Neural progenitor cell (in vitro differentiated cells): ENCODE data around the gene MYPN. TPM values are rescaled to one million over a fixed set of nuclear protein-coding genes. Genes with fewer than 3 reads are reported as not detected.
A peak's percentile ranks its signal among the peaks of the same experiment; 100 is the strongest.
"Not testable (repeated sequence)": the region's sequence is repeated elsewhere in the genome, so short reads cannot be mapped to it uniquely, and the experiment has no call there.

Experiments
- DNase-seq: peaks from one replicate; pipeline ENCODE4 v3.0.0-alpha.2; 2016; ENCODE audit warnings: low spot score
- H2AFZ ChIP-seq: fragments of 200-600 bp; sonication (generic); replicated peaks from 2 replicates; pipeline ENCODE4 v1.6.1; 2016; ENCODE audit warnings: antibody characterized with exemption
- H3F3A ChIP-seq: fragments of 200-600 bp; sonication (generic); 2 replicates; pipeline ENCODE4 v1.6.1; 2016; ENCODE audit warnings: antibody characterized with exemption, low read depth
- H3K27ac ChIP-seq: fragments of 200-600 bp; sonication (generic); 2 replicates; pipeline ENCODE4 v1.5.1; 2016; ENCODE audit warnings: mild to moderate bottlenecking
- H3K27me3 ChIP-seq: fragments of 200-600 bp; sonication (generic); 2 replicates; pipeline ENCODE4 v1.6.1; 2016; ENCODE audit warnings: mild to moderate bottlenecking, moderate library complexity
- H3K36me3 ChIP-seq: fragments of 200-600 bp; sonication (generic); 2 replicates; pipeline ENCODE4 v1.5.1; 2016
- H3K4me1 ChIP-seq: fragments of 200-600 bp; sonication (generic); 2 replicates; pipeline ENCODE4 v1.6.1; 2016; ENCODE audit warnings: mixed run types
- H3K4me2 ChIP-seq: fragments of 200-600 bp; sonication (generic); 2 replicates; pipeline ENCODE4 v1.6.1; 2016
- H3K4me3 ChIP-seq: fragments of 200-600 bp; sonication (generic); 2 replicates; pipeline ENCODE4 v1.5.1; 2016
- H3K79me2 ChIP-seq: fragments of 200-600 bp; sonication (generic); 2 replicates; pipeline ENCODE4 v1.6.1; 2016; ENCODE audit warnings: low read depth
- H3K9ac ChIP-seq: fragments of 200-600 bp; sonication (generic); 2 replicates; pipeline ENCODE4 v1.6.1; 2016
- H3K9me3 ChIP-seq: fragments of 200-600 bp; sonication (generic); 2 replicates; pipeline ENCODE4 v1.5.1; 2016; ENCODE audit warnings: low read depth
- H4K20me1 ChIP-seq: fragments of 200-600 bp; sonication (generic); 2 replicates; pipeline ENCODE4 v1.6.1; 2016; ENCODE audit warnings: low read depth
- H3K27ac Mint-ChIP-seq: 3 replicates; pipeline ENCODE4 v1.8.0; 2021; ENCODE audit warnings: mixed read lengths
- H3K27me3 Mint-ChIP-seq: 2 replicates; pipeline ENCODE4 v1.8.0; 2022; ENCODE audit warnings: low read depth, mild to moderate bottlenecking, inconsistent platforms, moderate library complexity, mixed read lengths; ENCODE audit not compliant: insufficient read depth
- H3K36me3 Mint-ChIP-seq: 3 replicates; pipeline ENCODE4 v1.8.0; 2021; ENCODE audit warnings: mixed read lengths
- H3K4me1 Mint-ChIP-seq: 3 replicates; pipeline ENCODE4 v1.8.0; 2021; ENCODE audit warnings: mixed read lengths
- H3K4me3 Mint-ChIP-seq: 3 replicates; pipeline ENCODE4 v1.8.0; 2021; ENCODE audit warnings: mild to moderate bottlenecking, moderate library complexity, mixed read lengths
- H3K9me3 Mint-ChIP-seq: 3 replicates; pipeline ENCODE4 v1.8.0; 2020; ENCODE audit warnings: mixed read lengths
- CTCF ChIP-seq: fragments of 200-600 bp; sonication (generic); IDR thresholded peaks from 2 replicates; pipeline ENCODE4 v1.5.1; 2017; ENCODE audit warnings: antibody characterized with exemption, mild to moderate bottlenecking
- EZH2 ChIP-seq: fragments of 200-600 bp; sonication (generic); IDR thresholded peaks from 2 replicates; pipeline ENCODE4 v1.6.1; 2017; ENCODE audit warnings: antibody characterized with exemption, mild to moderate bottlenecking, moderate library complexity
- EZH2phosphoT487 ChIP-seq: fragments of 200-600 bp; sonication (generic); IDR thresholded peaks from 2 replicates; pipeline ENCODE4 v1.6.1; 2017; ENCODE audit warnings: antibody characterized with exemption
- total RNA-seq: library from RNA; depleted of rRNA; stranded (reverse); fragments of >200 nt; gene quantifications from 2 replicates; pipeline ENCODE4 v1.2.3, GENCODE V29; 2015; ENCODE audit warnings: low replicate concordance

Gene MYPN
- total RNA-seq, 1 donor from 2014 or later = not detected

GRCh38 chr10:68195776-68196175 lies 86.5 kb downstream of the MYPN start:
- not testable (repeated sequence) for H3K27ac Mint-ChIP-seq, H3K4me1 Mint-ChIP-seq, H3K27me3 ChIP-seq, H3K4me3 Mint-ChIP-seq, H3K4me2 ChIP-seq, H4K20me1 ChIP-seq, H2AFZ ChIP-seq, H3K79me2 ChIP-seq, H3K27ac ChIP-seq, H3K27me3 Mint-ChIP-seq, H3K36me3 Mint-ChIP-seq, H3K9me3 ChIP-seq, H3K4me1 ChIP-seq, H3F3A ChIP-seq, H3K9me3 Mint-ChIP-seq, H3K9ac ChIP-seq, H3K4me3 ChIP-seq, H3K36me3 ChIP-seq, DNase-seq

GRCh38 chr10:68196701-68197100 lies 87.4 kb downstream of the MYPN start:
- Mint-ChIP-seq H3K36me3 (no peaks in the 10 kb centered on the region), H3K9me3 (no peaks in the 10 kb centered on the region), H3K4me3 (no peak overlapping the region), H3K4me1 (no peaks in the 10 kb centered on the region), H3K27me3 (no peaks in the 10 kb centered on the region), H3K27ac (no peak overlapping the region)
- no peaks in the 10 kb centered on the region for H3K79me2 ChIP-seq
- no peak overlapping the region for H3K27ac ChIP-seq
- no peak overlapping the region for H3K4me3 ChIP-seq
- no peaks in the 10 kb centered on the region for H3K9me3 ChIP-seq
- TF ChIP-seq CTCF = no peak
- TF ChIP-seq EZH2phosphoT487 = no peak
- no peak for TF ChIP-seq EZH2
- no peak for DNase-seq
- H3F3A ChIP-seq = no peaks in the 10 kb centered on the region
- H3K9ac ChIP-seq = no peak overlapping the region
- no peaks in the 10 kb centered on the region for H3K4me1 ChIP-seq
- H3K36me3 ChIP-seq = no peaks in the 10 kb centered on the region
- H3K27me3 ChIP-seq = no peaks in the 10 kb centered on the region
- H4K20me1 ChIP-seq = no peaks in the 10 kb centered on the region
- no peak overlapping the region for H2AFZ ChIP-seq
- H3K4me2 ChIP-seq = no peak overlapping the region

- no peaks in the 10 kb centered on the region for H4K20me1 ChIP-seq
- H3K27me3 ChIP-seq = no peaks in the 10 kb centered on the region
- Mint-ChIP-seq H3K9me3 (no peaks in the 10 kb centered on the region), H3K4me1 (no peaks in the 10 kb centered on the region), H3K27me3 (peaks cover 2% of the 10 kb centered on the region), H3K4me3 (no peak overlapping the region), H3K36me3 (no peaks in the 10 kb centered on the region), H3K27ac (no peak overlapping the region)
- H2AFZ ChIP-seq = no peak overlapping the region
- H3K27ac ChIP-seq = no peak overlapping the region
- H3F3A ChIP-seq = no peaks in the 10 kb centered on the region
- H3K36me3 ChIP-seq = no peaks in the 10 kb centered on the region
- H3K4me1 ChIP-seq = peaks cover under 1% of the 10 kb centered on the region
- no peak for DNase-seq
- no peaks in the 10 kb centered on the region for H3K9me3 ChIP-seq
- no peak overlapping the region for H3K4me2 ChIP-seq
- no peak overlapping the region for H3K4me3 ChIP-seq
- H3K9ac ChIP-seq = no peak overlapping the region
- no peak for TF ChIP-seq EZH2phosphoT487
- TF ChIP-seq EZH2 = no peak
- TF ChIP-seq CTCF = no peak
- H3K79me2 ChIP-seq = no peaks in the 10 kb centered on the region
These were observed 93.7 kb downstream of the MYPN start for GRCh38 chr10:68202960-68203353.

- peaks cover 24% of the 10 kb centered on the region for H3K4me1 Mint-ChIP-seq
- Histone ChIP-seq H3F3A (no peaks in the 10 kb centered on the region), H3K9me3 (no peaks in the 10 kb centered on the region), H3K9ac (no peak overlapping the region), H3K27me3 (no peaks in the 10 kb centered on the region), H3K4me1 (peaks cover 5% of the 10 kb centered on the region), H3K36me3 (no peaks in the 10 kb centered on the region), H3K4me3 (no peak overlapping the region), H3K79me2 (no peaks in the 10 kb centered on the region), H3K27ac (no peak overlapping the region), H4K20me1 (no peaks in the 10 kb centered on the region), H3K4me2 (no peak overlapping the region), H2AFZ (peak overlapping the region; percentile 99)
- H3K27me3 Mint-ChIP-seq = peaks cover 3% of the 10 kb centered on the region
- peak overlapping the region; percentile 48 for H3K27ac Mint-ChIP-seq
- H3K36me3 Mint-ChIP-seq = no peaks in the 10 kb centered on the region
- no peaks in the 10 kb centered on the region for H3K9me3 Mint-ChIP-seq
- TF ChIP-seq EZH2 = no peak
- TF ChIP-seq CTCF = peak; percentile 78
- DNase-seq = peak; percentile 86
- no peak overlapping the region for H3K4me3 Mint-ChIP-seq
These were observed 99.2 kb downstream of the MYPN start for GRCh38 chr10:68208424-68209042.
